VCaP (cell line): ENCODE measurements around the gene VWA3B.

Source experiments
- H3K27ac ChIP-seq: fragments of 450-650 bp; 2 replicates; pipeline ENCODE4 v1.5.1; 2017
- CTCF ChIP-seq: fragments of 450-650 bp; conservative IDR thresholded peaks from 2 replicates; pipeline ENCODE4 v1.5.1; 2017; ENCODE audit warnings: mild to moderate bottlenecking, moderate library complexity

The VWA3B gene

DNA sequence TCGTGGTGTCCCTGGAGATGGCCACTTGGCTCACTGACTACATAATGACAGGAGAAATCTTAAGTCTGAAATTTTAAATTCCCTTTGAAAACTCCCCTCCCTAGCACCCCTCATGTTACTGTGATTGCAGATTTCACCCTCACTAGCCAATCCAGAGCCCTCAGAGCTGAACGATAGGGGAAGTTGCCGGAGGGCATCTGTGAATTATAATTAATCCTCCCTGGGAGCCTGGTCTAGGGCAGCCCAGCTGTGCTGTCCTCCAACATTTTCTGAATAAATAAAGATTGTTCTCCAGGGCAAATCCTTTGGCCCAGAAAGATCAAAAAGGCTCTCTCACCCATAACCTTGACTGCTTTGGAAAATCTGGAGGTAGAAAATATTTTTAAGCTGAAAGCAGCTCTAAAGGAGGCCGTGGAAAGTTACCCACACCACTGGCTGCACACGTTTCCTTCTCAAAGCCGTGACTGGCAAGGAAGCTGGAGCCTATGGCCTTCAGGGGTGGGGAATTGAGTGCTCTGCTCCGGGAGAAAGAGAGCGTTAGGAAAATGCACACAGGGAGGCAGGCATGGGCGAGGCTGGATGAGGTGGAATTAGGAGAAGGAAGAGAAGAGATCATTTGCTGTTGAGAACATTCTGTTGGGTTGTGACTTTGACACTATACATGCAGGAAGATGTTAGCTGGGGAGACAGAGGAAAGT is 190.3 kb downstream of the VWA3B start:
- TF ChIP-seq CTCF: no peak
- no peak overlapping the region for H3K27ac ChIP-seq

DNA sequence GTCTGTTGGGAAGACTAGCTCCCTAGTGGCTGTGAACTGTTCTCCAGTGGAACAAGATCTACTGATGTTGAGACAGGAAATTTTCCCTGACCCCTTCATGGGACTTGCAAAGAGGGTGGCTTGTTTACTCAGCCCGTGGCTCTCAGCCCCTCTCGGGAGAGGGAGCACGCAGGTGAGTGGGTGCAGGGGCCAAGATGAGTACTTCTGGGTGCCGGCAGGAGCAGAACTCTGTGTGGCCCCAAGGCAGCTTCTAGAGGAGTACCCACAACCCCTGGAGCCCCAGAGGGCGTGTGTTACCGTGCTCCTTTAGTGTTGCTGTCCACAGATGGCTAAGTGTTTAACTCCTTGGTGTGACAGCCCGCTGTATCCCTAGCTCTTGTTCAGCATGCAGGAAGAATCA is 191.1 kb downstream of the VWA3B start:
- H3K27ac ChIP-seq: no peak overlapping the region
- TF ChIP-seq CTCF: no peak

DNA sequence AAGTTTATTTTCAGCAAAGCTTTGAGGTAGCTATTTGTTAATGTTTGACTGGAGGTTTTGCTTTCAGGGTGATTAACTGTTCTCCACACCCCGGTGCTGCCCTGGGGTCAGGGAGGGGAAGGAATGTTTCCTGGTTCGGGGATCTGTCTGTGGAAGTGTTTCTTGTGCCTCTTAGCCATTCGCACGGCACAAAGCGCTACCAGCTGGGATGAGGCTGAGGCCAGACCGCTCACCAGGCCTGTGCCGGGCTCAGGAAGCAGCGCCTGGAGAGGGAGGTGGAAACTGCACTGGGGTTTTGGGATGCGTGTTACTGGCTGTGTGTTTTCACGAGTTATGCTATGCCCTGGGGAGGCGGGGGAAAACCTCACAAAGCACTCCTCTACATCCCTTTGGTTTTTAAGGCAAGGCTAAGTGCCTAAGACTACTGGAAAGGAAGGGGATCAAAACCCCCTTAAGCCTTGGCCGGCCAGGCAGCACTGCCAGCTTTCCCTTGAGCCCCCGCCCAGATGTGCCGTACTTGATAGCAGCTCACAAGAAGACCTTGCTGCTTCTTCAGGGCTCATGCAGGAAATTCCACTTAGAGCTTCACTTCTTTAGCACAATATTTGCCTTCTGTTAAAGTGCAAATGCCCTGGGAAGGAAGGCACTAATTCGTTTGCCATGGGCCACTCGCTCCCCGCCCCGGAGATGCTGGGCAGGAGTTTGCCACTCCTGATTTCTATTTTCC is 193.6 kb downstream of the VWA3B start:
- H3K27ac ChIP-seq: no peak overlapping the region
- TF ChIP-seq CTCF: no peak

DNA sequence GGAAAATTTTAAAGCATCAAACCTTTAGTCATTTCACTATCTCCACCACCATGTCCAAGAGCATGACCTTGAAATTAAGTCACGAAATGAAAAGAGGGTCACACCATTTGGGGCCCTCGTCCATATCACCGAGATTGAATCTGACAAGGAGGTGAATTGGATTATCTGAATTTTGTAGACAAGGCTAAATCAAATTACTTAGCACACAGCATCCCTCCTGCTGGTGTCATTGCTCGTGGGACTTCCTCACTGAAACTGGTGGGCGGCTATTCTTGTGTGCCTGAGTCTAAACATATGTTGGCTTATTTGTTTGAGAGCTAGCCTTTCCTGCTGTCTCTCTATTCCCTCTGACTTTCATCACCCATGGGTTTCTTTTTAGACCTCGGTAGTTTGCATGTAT is 194.6 kb downstream of the VWA3B start:
- H3K27ac ChIP-seq: no peak overlapping the region
- no peak for TF ChIP-seq CTCF

- TF ChIP-seq CTCF: no peak
- no peak overlapping the region for H3K27ac ChIP-seq
These were observed 195.1 kb downstream of the VWA3B start for GRCh38 chr2:98282109-98282508.

GRCh38 chr2:98293030-98293429 is 206.1 kb downstream of the VWA3B start:
- TF ChIP-seq CTCF: no peak
- H3K27ac ChIP-seq: no peak overlapping the region

GRCh38 chr2:98293931-98294687 is 207.1 kb downstream of the VWA3B start:
- H3K27ac ChIP-seq: no peak overlapping the region
- no peak for TF ChIP-seq CTCF
